Measurements from ENCODE around the gene PCDH8.
"Not testable (repeated sequence)": the region's sequence is repeated elsewhere in the genome, so short reads cannot be mapped to it uniquely, and the experiment has no call there.

PCDH8 gene

DNA sequence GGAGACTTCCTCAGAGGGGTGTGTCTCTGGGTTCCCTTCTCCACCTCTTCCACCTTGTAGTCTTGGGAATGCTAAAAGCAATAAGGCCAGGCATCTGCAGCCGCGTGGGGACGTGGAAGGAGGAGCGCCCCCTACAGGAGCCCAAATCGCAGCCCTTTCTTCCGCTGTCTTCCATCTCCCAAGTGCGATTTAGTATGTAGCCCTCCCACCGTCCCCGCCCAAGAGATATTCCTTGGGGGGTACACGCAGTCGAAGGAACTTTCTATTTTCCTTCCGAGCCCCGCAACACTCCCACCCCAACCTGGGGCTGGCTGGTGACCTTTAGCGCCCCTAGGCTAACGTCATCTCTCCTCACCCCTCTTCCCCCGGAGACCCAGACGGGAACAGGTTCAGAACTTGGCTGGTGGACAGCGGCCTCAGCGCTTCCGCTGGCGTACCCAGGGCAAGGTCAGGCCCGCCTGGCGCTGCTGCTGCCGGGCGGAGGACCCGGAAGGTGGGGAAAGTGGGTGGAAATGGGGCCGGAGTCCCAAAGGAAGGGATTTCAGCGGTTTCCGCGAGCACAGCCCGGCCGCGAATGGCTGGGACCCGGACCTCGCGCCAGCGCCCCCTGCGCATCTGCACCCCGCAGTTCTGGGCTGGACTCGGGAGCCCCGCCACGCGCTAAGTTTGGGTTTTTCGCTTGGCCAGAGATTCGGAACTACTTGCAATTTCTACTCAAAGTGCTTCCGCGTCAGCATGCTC lies 2.1 kb upstream of the PCDH8 start:
- no peak for DNase-seq (ENCODE audit: low read depth in 2 of 2)

DNA sequence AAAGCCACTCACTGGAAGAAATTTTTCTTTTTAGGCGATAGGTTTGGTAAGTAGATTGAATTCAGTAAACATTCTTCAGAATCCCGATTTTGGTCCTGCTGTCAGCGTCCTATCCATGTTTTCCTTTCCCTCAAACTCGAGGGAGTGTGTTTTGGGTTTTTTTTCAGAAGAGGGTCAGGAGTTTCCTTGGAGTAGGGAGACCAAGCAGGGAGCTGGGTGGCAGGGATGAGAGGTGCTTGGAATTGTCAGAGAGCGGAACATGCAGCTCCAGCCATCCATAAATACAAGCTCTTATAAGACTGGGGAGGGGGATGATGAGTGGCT lies 1.6 kb upstream of the PCDH8 start:
- DNase-seq (ENCODE audit: low read depth in 2 of 2): no peak

DNA sequence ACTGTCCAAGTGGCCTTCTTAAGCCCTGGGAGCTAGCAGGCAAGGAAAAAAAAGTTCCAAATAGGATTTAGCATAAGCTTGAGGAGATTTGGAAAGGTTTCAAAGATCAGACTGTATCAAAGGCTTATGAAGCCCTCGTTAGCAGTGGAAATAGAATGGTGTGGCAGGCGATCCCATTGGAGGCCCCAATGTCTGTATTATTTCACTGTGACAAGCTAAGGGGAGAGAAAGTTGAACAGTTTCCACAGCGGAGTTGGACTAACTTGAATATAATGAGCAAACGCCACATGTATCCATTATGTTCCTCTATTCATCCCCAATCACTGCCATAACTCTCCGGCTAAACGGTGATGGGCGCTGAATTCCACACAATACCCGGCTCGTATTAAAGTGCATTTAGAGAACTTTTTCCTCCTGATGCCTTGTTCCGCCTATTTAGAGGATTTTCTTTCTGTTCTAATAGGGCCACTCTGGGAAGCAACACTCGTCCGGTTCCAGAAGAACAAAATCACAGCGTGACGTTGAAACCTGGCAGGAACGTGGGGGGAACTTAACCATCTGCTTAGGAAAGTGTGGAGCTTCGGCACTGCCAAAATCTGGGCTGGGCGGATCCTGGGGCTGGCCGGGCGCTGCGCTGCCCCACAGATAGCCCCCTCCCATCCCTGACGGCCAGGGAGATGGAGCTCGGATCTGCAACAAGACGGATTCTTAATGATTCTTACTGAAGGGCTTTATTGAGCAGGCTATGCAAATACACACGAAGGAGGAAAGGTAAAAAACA lies 1.0 kb upstream of the PCDH8 start:
- no peak for DNase-seq (ENCODE audit: low read depth in 2 of 2)

DNA sequence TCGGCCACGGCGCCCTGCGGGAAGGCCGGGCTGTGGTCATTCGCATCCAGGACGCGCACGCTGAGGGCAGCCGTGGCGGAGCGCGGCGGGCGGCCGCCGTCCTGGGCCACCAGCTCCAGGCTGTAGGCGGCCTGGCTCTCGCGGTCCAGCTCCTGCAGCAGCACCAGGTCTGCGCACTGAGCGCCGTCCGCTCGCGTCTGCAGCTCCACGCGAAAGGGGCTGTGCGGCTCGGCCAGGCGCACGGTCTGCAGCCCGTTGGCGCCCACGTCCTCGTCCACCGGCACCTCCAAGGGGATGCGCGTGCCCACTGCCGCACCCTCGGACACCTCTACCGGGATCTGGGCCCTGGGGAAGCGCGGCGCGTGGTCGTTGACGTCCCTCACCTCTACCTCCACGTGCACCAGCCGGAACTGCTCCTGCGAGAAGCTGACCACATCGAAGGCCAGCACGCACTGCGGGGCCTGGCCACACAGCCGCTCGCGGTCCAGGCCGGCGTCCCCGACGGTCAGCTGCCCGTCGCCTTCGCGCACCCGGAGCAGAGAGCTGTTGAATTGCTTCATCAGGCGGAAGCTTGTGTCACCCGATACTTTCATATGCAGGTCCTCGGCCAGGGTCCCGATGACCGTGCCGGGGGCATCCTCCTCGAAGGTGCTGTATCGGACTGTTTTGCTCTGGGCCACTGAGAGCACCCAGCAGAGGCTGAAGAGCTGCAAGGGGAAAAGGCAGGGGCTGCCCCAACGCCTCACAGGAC lies 583 bp downstream of the PCDH8 start:
- no peak for DNase-seq (ENCODE audit: low read depth in 2 of 2)

DNA sequence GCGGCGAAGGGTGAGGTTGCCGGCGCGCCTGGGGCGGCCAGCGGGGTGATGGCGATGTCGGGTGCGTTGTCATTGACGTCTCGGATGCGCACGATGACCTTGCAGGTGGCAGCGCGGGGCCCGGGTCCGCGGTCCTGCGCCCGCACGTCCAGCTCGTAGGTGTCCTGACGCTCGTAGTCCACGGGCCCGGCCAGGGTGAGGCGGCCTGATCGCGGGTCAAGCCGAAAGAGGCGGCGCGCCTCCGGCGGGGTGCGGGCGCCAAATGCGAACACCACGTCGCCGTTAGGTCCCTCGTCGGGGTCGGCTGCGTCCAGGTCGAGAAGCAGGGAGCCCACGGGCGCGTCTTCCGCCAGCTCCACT lies 1.1 kb downstream of the PCDH8 start:
- no peak for DNase-seq (ENCODE audit: low read depth in 2 of 2)

DNA sequence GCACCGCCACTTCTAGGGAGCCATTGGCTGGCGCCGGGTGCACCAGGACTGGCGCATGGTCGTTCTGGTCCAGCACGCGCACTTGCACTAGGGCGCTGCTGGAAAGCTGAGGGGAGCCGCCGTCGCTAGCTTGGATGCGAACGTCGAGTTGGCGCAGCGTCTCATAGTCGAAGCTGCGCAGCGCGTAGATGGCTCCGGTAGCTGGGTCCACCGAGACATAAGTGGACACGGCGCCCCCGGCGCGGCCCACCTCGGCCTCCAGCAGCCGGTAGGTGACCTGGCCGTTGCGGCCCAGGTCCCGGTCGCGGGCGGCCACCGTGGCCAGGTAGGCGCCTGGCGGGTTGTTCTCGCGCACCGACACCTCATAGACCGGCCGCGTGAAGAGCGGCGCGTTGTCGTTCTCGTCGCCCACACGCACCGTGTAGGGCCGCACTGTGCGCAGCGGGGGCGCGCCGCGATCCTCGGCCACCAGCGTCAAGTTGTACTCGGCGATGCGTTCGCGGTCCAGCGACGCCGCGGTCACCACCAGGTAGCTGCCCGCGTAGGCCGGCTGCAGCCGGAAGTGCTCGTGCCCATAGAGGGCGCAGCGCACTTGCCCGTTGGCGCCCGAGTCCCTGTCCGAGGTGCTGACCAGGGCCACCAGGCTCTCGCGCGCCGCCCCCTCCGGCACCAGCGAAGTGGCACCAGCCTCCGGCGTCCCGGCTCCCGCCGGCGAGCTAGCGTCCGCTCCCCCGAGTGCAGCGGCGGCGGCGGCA lies 1.7 kb downstream of the PCDH8 start:
- DNase-seq (ENCODE audit: low read depth in 2 of 2): no peak

DNA sequence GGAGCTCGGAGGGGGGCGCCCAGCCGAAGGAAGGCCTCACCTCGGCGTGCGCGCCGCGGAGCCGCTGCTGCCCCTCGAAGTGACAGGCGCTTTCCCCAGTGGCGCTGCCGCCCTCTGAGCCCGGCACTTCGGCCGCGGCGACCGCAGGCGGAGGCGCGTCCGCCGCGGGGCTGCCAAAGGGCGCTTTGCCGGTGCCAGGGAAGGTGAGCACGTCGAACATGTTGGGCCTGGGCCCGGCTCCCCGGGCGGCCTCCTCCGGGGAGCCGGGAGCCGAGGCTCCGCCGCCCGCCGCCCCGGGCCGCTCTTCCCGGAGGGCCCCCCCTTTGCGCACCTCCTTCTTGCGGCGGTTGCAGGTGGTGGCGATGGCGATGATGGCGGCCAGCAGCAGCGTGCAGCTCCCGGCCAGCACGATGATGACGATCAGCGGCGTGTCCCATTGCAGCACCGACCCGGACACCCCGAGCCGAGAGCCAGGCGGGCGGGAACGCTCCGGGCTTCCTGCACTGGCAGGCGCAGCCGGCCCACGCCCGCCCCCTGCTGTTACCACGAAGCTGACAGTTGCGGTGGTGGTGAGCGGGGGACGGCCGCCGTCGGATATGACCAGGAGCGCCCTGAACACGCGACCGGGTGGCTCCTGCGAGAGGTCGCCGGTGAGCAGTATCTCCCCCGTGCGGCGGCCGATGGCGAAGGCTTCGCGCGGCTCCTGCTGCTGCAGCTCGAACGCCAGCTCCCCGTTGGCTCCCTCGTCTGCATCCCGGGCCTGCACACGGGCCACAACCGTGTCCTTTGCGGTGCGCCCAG lies 2.5 kb downstream of the PCDH8 start:
- DNase-seq (ENCODE audit: low read depth in 2 of 2): no peak

DNA sequence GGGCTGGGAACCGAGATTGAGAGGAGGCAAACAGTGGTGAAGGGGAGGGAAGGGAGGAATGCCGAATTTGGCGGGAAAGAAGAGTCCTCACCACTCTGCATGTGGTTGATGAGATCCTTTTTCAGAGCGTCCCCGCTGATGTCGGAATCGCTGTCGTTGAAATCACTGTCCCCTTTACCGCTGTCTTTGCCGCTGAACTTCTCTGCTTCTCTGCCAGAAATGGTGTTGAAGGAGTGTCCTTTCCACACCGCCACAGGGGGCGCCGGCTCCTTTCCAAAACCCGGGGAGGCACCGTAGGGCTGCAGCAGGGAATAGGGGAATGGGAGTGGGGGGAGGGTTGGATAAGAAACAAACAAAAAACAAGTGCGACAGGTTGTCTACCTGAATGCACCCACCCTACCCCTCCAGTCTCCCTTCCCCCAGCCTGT lies 3.1 kb downstream of the PCDH8 start:
- DNase-seq (ENCODE audit: low read depth in 2 of 2): no peak

DNA sequence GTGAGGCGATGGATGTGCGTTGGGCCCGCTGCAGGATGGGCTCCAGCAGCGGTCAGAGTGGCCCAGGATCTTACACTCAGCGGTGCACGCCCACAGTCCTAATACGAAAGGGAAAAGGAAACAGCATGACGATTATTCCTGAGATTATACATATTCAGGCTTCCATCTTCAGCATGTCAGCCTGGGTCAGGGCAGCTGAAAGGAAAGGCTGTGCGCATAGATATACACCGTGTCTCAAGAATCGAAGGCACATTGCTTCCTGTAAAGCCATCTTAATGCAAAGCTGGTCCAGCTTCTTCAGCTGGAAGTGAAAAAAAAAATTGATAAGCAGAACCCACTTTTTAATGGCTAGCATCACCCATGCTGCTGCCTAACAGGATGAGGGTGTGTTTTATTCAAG lies 3.6 kb downstream of the PCDH8 start:
- DNase-seq (ENCODE audit: low read depth in 2 of 2): no peak

DNA sequence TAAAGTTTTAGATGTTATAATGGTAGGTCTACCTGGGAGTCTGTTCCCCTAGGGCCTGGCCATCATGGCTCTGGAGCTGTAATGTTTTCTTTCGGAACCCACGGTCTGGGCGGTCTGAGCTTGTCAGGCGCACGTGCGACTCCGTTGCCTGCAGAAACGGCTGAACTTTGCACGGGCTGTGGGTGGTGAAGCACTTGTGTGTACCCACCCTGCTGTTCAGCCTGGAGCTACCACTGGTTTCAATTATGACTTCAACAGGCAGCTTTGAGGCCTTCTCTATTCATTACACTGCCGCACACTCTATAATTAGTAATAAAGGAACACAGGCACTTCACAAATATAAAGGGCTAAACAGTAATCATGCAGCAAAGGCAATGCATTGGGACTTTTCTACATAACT lies 6.0 kb downstream of the PCDH8 start:
- DNase-seq (ENCODE audit: low read depth in 2 of 2): no peak

DNA sequence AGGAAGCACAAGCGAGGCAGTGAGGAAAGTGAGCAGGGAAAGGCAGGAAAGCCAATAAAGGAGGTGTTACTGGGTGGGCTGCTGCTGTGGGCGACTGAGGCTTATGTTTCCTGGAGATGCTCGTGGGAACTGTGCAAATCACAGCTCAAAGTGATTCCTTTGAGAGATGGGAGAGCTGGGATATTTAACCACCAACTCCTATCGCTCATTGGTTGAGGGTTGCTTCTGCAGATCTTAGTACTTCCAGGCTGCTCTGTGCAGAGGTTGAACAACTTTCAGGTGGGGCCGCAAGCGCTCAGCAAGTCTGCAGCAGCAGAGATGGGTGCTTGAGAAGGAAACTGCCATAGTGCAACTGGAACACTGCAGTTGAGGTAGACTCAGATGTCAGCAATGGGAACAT lies 8.4 kb downstream of the PCDH8 start:
- DNase-seq (ENCODE audit: low read depth in 2 of 2): no peak

DNA sequence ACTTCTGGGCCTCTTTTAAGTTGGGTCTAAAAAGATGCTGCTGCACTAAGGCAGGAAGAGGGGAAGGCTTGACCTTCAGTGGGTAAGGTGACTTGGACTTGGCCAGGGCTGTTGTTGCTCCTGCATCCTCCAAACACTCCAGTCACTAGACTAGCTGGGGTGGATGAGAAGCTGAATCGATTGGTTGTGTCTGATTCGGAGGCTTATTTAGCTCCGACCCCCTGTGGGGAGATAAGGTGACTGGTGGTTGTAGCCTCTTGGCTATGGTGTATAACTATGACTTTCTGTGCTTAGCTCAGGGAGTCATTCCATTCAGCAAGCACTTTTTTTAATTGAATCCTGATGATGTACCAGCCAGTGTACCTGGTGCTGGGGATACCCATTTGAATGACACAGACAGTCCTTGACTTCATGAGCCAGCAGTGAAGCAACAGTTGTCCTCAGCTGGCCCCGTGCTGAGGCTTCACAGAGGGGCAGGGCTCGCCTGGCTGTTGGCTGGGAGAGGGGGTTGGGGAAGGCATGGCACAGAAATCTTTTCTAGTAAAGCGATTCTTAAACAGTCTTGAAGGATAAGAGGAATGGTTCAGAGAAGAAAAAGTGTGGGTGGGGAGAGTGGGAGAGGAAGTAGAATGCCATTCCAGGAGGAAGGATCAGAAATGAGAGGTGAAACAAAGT lies 9.9 kb downstream of the PCDH8 start:
- DNase-seq (ENCODE audit: low read depth in 2 of 2): no peak

DNA sequence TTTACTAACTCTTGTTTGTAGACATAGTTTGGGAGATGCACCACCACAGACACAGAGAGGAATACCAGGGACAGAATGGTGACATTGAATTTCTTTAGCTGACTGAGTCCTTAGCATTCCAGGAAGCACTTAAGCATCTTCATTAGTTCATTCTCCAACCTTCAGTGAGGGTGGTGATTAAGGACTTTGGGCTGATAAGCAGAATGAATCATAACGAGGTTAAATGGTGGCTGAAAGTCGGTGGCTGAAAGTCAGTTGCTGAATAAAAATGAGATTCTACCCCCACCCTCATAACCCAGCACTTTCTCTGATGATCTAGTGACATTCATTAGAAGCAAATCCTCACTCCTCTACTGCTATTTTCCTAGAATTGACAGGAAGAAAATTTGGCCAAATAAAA lies 10.6 kb downstream of the PCDH8 start:
- DNase-seq (ENCODE audit: low read depth in 2 of 2): no peak

DNA sequence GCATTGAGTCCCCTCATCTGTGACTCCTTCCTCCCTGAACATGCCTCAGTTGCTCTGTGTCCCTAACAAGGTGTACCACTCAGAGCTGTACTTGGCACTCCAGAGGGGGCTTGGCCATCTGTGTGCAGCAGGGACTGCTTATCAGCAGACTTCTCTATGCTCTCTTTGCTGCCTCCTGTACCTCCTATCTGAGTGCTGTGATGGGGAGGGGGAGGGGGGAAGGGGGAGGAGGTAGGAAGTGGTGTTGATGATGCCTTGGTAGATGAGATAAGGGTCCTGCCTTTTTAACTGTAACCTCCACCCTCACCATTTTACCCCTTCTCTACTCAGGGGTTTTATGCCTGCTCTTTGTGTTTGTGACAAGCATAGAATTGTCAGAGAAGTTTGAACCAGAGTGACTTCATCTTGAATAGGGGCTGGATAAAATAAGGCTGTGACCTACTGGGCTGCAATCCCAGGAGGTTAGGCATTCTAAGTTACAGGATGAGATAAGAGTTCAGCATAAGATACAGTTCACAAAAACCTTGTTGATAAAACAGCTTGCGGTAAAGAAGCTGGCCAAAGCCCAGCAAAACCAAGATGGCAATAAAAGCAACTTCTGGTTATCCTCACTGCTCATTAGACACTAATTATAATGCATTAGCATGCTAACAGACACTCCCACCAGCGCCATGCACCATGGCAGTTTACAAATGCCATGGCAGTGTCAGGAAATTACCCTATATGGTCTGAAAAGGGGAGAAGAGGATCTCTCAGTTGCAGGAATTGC lies 13.2 kb downstream of the PCDH8 start:
- no peak for DNase-seq (ENCODE audit: low read depth in 2 of 2)

DNA sequence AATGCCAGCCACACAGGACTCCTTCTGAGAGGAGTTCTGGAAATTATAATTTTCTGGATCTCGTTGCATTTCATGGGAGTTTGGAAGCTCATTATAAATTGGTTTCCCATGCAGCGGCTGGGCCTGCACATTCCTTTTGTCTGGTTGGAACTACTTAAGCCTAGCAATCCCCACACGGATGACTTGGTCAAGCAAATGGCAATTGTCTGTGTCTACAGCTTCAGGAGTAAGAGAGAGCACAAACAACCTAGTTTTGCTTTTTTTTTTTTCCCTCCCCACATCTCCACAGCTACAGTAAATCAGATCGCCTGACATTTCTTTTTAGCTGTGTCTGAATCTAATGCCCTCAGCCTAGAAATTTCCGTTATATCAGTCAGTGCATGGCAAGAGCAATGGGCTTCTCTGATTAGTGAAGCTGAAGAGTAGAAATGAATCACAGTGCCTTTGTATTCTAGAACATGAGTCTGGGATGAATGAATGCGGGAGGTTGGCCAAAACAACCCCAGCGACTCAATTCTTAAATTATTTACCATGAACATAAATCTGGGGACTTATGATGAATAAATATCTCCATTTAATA lies 15.1 kb downstream of the PCDH8 start:
- no peak for DNase-seq (ENCODE audit: low read depth in 2 of 2)

DNA sequence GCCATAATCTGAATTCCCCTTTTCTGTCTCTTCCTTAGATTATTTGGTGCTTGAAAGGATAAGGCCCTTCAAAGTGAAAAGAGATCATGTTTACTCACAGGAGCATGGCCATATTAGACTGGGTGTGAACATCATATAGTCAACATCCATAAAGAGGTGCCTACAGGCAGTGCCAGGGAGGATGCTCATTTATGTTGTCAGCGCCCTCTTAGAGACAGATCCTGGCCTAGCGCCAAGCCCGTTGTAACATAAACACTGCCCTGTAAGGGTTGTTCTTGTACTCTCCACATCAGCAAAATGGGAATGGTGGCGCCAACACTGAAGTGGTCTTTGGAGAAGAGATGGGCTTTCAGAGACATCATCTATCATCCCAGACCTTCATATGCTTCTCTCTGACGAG lies 16.1 kb downstream of the PCDH8 start:
- no peak for DNase-seq (ENCODE audit: low read depth in 2 of 2)

DNA sequence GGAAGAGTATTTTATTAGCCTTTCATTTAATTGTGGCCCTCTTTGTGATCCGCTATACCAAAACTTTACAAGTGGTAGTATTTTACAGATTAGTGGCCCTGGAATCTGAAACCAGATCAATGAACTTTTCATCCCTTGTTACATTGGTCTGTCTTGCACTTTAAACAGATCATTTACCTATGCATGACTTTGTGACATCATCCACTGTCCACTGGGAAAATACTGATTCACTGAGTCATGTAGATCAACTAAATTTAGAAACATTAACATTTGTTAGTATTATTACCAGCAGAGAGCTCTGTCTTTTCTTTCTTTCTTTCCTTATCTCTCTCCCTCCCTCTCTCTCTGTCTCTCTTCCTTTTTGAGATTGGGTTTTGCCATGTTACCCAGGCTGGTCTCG lies 17.5 kb downstream of the PCDH8 start:
- DNase-seq (ENCODE audit: low read depth in 2 of 2): no peak

DNA sequence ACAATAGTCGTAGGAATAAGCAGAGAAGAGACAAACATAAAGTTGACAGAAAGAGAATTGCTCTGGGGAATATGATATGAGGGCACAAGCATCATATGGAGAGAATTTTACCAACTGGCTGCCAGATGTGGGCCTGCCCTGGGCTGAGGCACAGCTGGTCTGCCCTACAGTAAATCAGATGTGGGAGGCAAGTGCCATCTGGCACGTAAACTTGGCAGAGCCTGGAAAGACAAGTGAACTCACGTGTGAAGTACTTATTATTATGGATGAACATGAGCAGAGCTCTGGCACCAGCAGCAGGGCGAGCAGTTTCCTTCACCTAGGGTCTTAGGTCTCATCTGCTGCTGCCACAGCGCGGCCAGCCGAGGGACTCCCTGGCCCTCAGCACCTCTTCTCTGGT lies 20.6 kb downstream of the PCDH8 start:
- DNase-seq (ENCODE audit: low read depth in 2 of 2): no peak

DNA sequence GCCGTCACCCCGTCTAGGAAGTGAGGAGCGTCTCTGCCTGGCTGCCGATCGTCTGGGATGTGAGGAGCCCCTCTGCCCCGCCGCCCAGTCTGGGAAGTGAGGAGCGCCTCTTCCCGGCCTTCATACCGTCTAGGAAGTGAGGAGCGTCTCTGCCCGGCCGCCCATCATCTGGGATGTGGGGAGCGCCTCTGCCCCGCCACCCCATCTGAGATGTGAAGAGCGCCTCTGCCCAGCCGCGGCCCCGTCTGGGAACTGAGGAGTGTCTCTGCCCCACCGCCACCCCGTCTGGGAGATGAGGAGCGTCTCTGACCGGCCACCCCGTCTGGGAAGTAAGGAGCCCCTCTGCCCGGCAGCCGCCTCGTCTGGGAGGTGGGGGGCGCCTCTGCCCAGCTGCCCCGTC lies 30.6 kb downstream of the PCDH8 start:
- DNase-seq (ENCODE audit: low read depth in 2 of 2): not testable (repeated sequence)

DNA sequence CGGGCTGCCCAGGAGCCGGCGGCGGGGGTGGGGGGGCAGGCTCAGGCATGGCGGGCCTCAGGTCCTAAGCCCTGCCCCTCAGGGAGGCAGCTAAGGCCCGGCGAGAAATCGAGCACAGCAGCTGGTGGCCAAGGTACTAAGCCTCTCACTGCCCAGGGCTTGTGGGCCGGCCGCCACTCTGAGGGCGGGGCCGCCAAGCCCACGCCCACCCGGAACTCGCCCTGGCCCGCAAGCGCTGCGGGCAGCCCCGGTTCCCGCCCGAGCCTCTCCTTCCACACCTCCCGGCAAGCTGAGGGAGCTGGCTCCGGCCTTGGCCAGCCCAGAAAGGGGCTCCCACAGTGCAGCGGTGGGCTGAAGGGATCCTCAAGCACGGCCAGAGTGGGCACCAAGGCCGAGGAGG lies 33.1 kb downstream of the PCDH8 start:
- DNase-seq (ENCODE audit: low read depth in 2 of 2): no peak

All from stimulated activated CD8-positive, alpha-beta memory T cell treated with anti-CD3 and anti-CD28 coated beads, Interleukin-7, amount 100 ng/mL, for 4 hours (primary cell).